ENCODE results near the gene SLCO3A1. TPM values are rescaled to one million over a fixed set of nuclear protein-coding genes. Genes with fewer than 3 reads are reported as not detected.

Gene SLCO3A1
- total RNA-seq, 1 experiment from 2014 or later = 37.8 TPM

- Histone ChIP-seq H3K79me2 (ENCODE audit: low read depth) (peaks cover 58% of the 10 kb centered on the region), H3K4me3 (no peak overlapping the region), H3K9me2 (ENCODE audit: insufficient read depth) (no peaks in the 10 kb centered on the region), H3K36me3 (ENCODE audit: low read depth) (no peaks in the 10 kb centered on the region), H3K27ac (no peak overlapping the region), H3K9me3 (ENCODE audit: insufficient read depth, low read depth) (no peaks in the 10 kb centered on the region), H3F3A (ENCODE audit: insufficient read depth, low read depth) (no peaks in the 10 kb centered on the region), H3K4me2 (no peak overlapping the region), H3K4me1 (replicated peaks; ENCODE audit: insufficient read depth) (peaks cover 9% of the 10 kb centered on the region; the same call in 1 of the 2 replicates), H2AFZ (no peak overlapping the region), H4K20me1 (ENCODE audit: insufficient read depth) (no peaks in the 10 kb centered on the region), H3K27me3 (ENCODE audit: insufficient read depth, low read depth) (no peaks in the 10 kb centered on the region)
- no TSS peak for BruUV-seq (replicated peaks)
- TF ChIP-seq EZH2 (IDR thresholded peaks at IDR 0.05; ENCODE audit: low read depth) (no peak), CTCF (conservative IDR thresholded peaks at IDR 0.05) (no peak)
- intact Hi-C loops (cut with micrococcal nuclease; ENCODE audit: unreplicated experiment) = no loop called here
- POLR2A ChIA-PET (ENCODE audit: unreplicated experiment) = no interaction called here
- no peak for DNase-seq
- CTCF ChIA-PET = interaction anchor here (0.9 kb wide), 1 partner anchor 68 kb away, joined by 6 read pairs; the partner anchor contains the start of gene SLCO3A1
Observed at GRCh38 chr15:91921843-91922198, 68.3 kb downstream of the SLCO3A1 start.

- Histone ChIP-seq H3K9me2 (ENCODE audit: insufficient read depth) (no peaks in the 10 kb centered on the region), H3K36me3 (ENCODE audit: low read depth) (no peaks in the 10 kb centered on the region), H3K27me3 (ENCODE audit: insufficient read depth, low read depth) (no peaks in the 10 kb centered on the region), H3K4me3 (no peak overlapping the region), H2AFZ (no peak overlapping the region), H4K20me1 (ENCODE audit: insufficient read depth) (no peaks in the 10 kb centered on the region), H3K4me1 (replicated peaks; ENCODE audit: insufficient read depth) (peaks cover 9% of the 10 kb centered on the region; the same call in 1 of the 2 replicates), H3K27ac (no peak overlapping the region), H3K79me2 (ENCODE audit: low read depth) (peaks cover 65% of the 10 kb centered on the region), H3K9me3 (ENCODE audit: insufficient read depth, low read depth) (no peaks in the 10 kb centered on the region), H3K4me2 (no peak overlapping the region), H3F3A (ENCODE audit: insufficient read depth, low read depth) (no peaks in the 10 kb centered on the region)
- no peak for TF ChIP-seq CTCF (conservative IDR thresholded peaks at IDR 0.05)
- no peak for TF ChIP-seq EZH2 (IDR thresholded peaks at IDR 0.05; ENCODE audit: low read depth)
- ChIA-PET CTCF (no interaction called here), POLR2A (ENCODE audit: unreplicated experiment) (interaction anchor here (0.6 kb wide), 1 partner anchor 879 kb away, joined by 8 read pairs; no protein-coding TSS in a partner anchor)
- no peak for DNase-seq
- no TSS peak for BruUV-seq (replicated peaks)
- intact Hi-C loops (cut with micrococcal nuclease; ENCODE audit: unreplicated experiment) = no loop called here
Observed at GRCh38 chr15:91922646-91923547, 69.4 kb downstream of the SLCO3A1 start.

GRCh38 chr15:91924183-91924582, 70.7 kb downstream of the SLCO3A1 start:
- H3K4me1 ChIP-seq (replicated peaks; ENCODE audit: insufficient read depth) = peaks cover 9% of the 10 kb centered on the region; the same call in 1 of the 2 replicates
- no peak for DNase-seq
- intact Hi-C loops (cut with micrococcal nuclease; ENCODE audit: unreplicated experiment) = no loop called here
- H3K9me2 ChIP-seq (ENCODE audit: insufficient read depth) = no peaks in the 10 kb centered on the region
- no peak overlapping the region for H3K27ac ChIP-seq
- TF ChIP-seq EZH2 (IDR thresholded peaks at IDR 0.05; ENCODE audit: low read depth) (no peak), CTCF (conservative IDR thresholded peaks at IDR 0.05) (no peak)
- H3K9me3 ChIP-seq (ENCODE audit: insufficient read depth, low read depth) = no peaks in the 10 kb centered on the region
- no peak overlapping the region for H3K4me3 ChIP-seq
- no TSS peak for BruUV-seq (replicated peaks)
- H4K20me1 ChIP-seq (ENCODE audit: insufficient read depth) = no peaks in the 10 kb centered on the region
- no peak overlapping the region for H3K4me2 ChIP-seq
- CTCF ChIA-PET = no interaction called here
- no peak overlapping the region for H2AFZ ChIP-seq
- POLR2A ChIA-PET (ENCODE audit: unreplicated experiment) = no interaction called here
- H3F3A ChIP-seq (ENCODE audit: insufficient read depth, low read depth) = no peaks in the 10 kb centered on the region
- H3K36me3 ChIP-seq (ENCODE audit: low read depth) = no peaks in the 10 kb centered on the region
- H3K27me3 ChIP-seq (ENCODE audit: insufficient read depth, low read depth) = no peaks in the 10 kb centered on the region
- H3K79me2 ChIP-seq (ENCODE audit: low read depth) = peaks cover 71% of the 10 kb centered on the region

Data from PC-9 (cell line).